Stimulated activated CD4-positive, alpha-beta T cell treated with anti-CD3 and anti-CD28 coated beads, Interleukin-1b, Interleukin-23, amount 100 ng/mL, for 1 hour (primary cell): ENCODE results near the gene ZNF750.

Experiments
- DNase-seq, 2 donors: peaks; one replicate each; pipeline ENCODE4 v3.0.0-alpha.2; 2020; ENCODE audit warnings: low read depth in 2 of 2

Gene ZNF750

GRCh38 chr17:82812058-82812457 is 27.8 kb downstream of the ZNF750 start:
- DNase-seq, result no peak

- no peak for DNase-seq
Observed at GRCh38 chr17:82810644-82811430, 29.0 kb downstream of the ZNF750 start.

DNA sequence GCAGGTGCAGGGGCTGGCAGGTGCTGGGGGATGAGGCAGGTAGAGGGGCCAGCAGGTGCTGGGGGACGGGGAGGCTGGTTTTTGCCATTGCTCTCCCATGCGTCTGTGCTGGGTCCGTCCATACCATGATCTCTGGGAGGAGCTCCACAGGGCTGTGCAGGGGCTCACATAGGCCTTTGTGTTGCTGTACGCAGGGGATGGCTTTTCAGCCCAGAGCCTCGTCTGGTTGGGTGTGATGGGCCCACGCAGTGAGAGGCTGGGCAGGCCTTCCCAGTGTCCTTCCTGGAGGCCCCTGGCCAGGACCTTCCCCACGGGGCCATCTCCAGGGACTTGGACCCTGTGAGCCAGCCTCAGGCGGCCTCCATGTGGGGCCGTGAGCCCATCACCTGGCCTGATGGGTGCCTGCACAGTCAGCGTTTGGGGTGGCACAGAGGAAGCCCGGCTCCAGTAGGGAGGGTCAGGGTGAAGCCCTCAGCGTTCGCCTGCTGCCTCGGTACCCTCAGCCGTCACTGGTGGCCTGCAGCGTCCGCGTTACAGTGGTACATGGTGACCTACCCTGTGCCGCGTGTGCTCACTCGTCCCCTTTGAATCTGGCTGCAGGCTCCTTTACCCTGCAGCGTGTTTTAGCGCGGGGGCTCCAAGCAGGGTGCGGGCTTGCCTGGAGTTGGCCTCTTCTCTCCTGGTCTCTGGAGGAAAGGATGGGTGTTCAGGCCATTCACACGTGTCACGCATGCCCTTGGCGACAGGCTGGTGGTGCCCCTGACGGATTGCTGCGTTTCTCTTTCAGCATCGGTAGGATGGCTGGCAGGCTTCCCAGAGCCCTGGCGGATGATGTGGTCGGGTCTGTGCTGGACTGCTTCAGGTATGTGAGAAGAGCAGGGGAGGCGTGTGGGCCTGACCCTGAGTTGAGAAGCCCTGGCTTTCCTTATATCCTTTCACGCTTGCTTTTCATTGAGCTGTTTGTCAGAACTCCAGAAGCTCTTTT is 30.6 kb downstream of the ZNF750 start:
- no peak for DNase-seq

DNA sequence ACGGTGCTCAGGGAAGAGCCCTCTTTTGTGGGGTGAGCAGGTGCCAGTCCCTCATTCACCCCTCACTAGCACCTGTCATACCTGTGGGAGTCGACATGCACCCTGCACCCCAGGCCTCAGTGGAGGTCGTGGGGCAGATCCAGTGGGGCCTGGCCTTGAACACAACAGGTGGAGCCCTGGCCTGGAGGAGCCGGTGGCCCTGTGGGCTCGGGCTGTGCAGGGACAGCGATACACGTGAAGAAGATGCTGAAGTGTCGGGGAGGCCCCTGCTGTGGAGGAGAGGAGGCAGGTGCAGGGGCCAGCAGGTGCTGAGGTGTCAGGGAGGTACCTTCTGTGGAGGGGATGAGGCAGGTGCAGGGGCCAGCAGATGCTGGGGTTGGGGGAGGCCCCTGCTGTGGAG is 31.8 kb downstream of the ZNF750 start:
- DNase-seq, result no peak

GRCh38 chr17:82807562-82807961 is 32.3 kb downstream of the ZNF750 start:
- DNase-seq, result no peak

DNA sequence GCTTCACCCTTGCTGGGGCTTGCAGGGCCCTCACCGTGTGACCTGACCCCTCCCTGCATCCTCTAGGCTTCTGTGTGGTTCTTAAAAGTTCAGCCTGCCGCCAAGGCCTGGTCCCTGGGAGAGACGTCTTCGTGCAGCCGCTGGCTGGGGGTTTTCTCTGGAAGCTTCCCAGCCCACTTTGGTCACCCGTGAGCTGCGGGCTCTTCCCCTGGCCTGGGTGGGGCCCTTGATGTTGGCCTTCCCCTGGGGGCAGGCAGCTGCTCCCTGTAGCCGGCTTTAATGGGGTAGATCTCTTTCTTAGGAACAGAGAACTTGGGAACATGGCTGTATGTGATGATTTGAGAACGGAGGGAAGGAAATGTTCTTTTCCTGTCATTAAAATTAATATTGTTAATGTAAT is 32.7 kb downstream of the ZNF750 start:
- DNase-seq, result no peak

DNA sequence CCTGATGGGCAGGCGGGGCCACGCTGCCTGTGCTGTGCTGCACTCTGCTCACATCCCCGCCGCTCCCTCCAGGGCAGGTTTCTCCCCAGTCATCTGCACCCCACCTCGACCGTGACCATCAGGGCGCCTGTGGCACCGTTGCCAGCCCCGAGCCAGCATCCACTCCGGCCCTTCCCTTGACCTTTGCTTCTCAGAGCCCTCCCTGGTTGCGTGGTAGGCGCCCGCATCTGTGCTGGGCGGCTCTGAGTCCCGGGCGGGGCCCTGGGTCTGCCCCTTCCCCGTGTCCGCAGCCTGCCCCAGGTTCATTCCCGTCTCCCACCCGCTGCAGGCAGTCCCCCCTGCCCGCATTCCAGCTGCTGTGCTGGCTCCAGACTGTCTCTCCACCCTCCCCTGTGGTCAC is 33.2 kb downstream of the ZNF750 start:
- DNase-seq, result no peak

- no peak for DNase-seq
Observed at GRCh38 chr17:82805823-82806222, 34.0 kb downstream of the ZNF750 start.

- DNase-seq, result no peak
Observed at GRCh38 chr17:82805254-82805653, 34.6 kb downstream of the ZNF750 start.

DNA sequence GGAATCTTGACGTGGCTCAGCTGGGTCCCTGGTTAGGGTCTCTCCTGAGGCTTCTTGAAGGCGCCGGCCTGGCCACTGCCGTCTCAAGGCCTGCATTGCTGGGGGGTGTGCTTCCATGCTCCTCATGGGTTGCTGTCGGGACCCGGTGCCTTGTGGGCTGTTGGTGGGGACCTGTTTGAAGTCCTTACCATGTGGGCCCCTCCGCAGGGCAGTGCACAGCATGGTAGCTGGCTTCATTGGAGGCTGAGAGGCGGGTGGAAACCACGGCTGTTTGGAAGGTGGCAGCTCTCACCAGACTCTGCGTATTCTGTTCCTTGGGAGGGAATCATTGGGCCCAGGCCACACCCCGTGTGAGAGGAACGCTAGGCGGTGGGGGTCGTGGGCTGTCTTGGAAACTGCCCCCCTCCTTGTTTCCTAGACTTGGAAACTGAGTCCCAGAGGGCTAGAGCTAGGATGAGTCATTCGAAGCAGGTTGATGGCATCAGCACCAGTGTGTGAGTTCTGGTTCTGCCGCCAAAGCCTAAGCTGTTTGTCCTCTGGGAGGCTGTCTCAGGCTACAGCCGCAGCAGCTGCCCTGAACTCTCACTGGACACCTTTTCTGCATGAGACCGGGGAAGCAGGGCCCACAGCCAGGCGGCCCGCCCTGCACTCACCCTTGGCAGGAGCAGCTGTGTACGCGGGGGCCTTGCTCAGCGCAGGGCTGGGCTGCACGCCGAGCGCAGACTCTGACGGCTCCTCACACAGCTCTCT is 35.2 kb downstream of the ZNF750 start:
- no peak for DNase-seq

- no peak for DNase-seq
Observed at GRCh38 chr17:82803606-82804005, 36.2 kb downstream of the ZNF750 start.

GRCh38 chr17:82803185-82803584 is 36.6 kb downstream of the ZNF750 start:
- no peak for DNase-seq

DNA sequence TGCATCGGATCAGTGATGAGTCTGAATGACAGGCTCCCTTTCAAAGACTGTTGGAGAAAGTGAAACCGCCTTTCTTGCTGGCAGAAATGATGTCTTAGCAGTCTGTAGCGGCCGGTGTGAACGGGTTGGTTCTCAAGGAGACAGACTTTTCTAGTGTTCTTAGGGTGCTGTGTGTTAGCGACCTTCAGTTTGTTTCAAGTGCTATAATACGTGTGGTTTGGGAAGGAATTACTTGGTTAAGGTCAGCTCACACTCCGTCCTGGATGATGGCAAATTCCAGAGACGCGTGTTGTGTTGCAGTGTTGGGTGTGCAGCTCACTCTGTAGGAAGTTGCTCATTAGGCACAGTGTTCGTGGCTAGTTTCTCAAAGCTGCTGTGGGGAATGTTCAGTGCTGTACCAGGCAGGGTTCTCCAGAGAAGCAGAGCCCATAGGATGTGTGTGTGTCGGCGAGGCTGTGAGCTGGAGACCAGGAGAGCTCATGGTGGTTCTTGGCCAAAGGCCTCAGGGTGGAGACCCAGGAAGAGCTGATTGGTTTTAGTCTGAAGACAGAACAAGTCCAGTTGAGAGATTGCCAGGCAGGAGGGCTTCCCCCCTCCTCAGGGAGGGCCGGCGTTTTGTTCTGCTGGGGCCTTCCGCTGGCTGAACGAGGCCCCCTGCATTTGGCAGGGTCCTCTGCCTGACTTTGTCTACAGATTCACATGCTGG is 37.6 kb downstream of the ZNF750 start:
- no peak for DNase-seq

DNA sequence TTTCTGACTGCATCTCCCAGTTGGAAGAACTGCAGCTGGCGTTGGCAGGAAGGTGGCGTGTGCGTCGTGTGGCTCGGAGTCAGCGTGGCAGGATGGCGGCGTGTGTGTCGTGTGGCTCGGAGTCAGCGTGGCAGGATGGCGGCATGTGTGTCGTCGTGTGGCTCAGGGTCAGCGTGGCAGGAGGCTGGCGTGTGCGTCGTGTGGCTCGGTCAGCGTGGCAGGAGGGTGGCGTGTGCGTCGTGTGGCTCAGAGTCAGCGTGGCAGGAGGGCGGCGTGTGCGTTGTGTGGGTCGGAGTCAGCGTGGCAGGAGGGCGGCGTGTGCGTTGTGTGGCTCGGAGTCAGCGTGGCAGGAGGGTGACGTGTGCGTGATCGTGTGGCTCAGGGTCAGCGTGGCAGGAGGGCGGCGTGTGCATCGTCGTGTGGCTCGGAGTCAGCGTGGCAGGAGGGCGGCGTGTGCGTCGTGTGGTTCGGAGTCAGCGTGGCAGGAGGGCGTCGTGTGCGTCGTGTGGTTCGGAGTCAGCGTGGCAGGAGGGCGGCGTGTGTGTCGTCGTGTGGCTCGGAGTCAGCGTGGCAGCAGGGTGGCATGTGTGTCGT is 38.3 kb downstream of the ZNF750 start:
- DNase-seq, result no peak

- DNase-seq, result no peak
Observed at GRCh38 chr17:82800885-82801284, 38.9 kb downstream of the ZNF750 start.

GRCh38 chr17:82799591-82799990 is 40.2 kb downstream of the ZNF750 start:
- no peak for DNase-seq

- no peak for DNase-seq
Observed at GRCh38 chr17:82798752-82799151, 41.1 kb downstream of the ZNF750 start.

GRCh38 chr17:82797061-82797460 is 42.8 kb downstream of the ZNF750 start:
- DNase-seq, result no peak

GRCh38 chr17:82795615-82796014 is 44.2 kb downstream of the ZNF750 start:
- DNase-seq, result no peak

DNA sequence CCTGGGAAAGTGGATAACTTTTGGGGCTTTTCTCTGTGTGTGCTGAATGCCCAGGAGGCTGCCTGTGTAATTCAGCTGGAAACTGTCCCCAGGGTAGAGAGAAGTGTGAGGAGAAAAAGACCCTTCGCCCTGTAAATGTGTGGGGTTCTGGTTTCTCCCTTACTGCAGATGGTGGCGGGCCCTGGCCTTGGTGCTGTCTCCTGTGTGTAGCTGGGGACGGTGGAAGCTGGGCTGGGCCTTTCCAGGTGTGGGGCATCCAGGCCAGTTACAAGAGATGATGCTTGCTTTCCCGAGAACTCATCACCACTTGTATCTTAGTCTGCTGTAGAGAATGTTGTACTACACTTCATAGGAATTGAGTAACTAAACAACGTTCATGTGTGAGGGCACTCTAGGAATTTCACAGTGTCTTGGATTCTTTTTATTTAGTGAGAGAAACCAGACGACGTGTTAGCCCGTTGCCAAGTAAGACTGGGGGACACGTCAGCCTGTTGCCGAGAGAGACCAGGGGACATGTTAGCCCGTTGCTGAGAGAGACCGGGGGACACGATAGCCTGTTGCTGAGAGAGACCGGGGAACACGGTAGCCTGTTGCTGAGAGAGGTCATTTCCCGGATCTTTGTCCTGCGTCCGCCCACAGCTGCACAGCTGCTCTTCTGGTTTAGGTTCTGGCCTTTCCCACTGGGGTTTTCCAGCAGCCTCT is 44.9 kb downstream of the ZNF750 start:
- no peak for DNase-seq
